Stimulated activated CD4-positive, alpha-beta T cell treated with anti-CD3 and anti-CD28 coated beads, TNF-alpha, amount 100 ng/mL, for 4 hours (primary cell): ENCODE data around the gene FAM117A.
"Not testable (repeated sequence)": the region's sequence is repeated elsewhere in the genome, so short reads cannot be mapped to it uniquely, and the experiment has no call there.

Source experiments
- DNase-seq, 3 experiments: peaks; one replicate each; pipeline ENCODE4 v3.0.0-alpha.2; 2020; ENCODE audit warnings: low read depth in 3 of 3

The FAM117A gene

DNA sequence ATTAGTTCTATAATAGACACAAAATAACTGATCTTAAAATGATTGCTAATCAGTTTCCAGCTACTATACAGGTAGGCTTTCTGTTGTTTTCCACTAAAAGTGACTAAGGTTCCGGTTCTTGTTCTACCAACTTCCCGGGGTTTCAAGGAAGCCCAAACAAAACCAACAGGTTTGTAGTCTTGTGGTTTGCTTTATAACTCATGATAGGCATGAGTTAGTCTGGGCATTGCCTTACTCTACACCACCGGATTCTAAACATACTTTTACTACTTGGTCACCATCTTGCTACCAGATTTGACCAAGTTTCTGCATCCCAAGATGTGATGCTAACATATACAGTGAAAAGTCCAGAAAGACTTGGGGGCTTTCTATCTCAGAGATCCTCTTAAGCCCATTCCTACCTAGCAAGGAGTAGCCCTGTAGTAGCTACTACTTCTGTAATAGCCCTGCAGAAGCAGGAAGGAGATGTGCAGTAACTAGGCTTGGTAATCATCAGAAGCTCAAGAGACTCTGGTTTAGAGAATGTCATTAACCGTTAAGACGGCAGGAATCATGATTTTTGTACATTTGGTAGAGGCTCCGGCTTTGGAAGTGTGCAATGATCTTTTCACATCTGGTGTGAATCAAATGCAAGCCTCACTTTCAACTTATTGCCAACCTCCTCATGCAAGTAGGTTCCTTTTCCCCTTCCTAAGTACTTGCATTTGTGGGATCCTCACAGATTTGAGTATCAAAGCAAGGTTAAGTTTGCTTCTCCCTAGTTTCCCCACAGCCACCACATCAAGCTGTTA lies 1.6 kb downstream of the FAM117A start:
- DNase-seq = no peak

DNA sequence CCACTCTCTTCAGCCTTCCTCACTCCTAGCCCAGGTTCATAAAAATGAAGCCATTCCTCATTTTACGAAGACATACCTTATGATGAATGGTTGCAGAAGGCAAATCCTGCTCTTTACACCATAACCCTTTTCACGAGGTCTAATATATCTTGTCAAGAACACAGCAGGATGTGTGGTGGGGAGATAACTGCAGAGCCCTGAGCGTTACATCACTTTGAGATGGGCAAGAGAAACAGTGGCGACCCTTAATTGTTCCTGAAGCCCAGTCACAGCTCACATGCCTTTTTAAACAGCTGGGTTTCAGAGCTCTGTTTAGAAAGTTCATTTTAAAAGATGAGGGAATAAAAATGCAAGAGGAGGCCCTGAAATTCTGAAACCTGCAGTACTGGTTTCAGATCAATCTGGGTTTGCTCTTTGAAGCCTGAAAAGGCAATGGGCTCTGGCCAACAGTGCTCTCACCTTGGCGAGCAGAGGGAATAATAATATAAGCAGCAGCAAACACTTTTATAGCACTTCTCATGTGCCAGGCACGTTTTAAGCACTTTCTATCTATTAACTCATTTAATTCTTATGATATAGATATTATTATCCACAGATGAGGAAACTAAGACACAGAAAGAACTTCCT lies 2.9 kb downstream of the FAM117A start:
- DNase-seq = no peak

GRCh38 chr17:49760296-49760695 lies 3.6 kb downstream of the FAM117A start:
- DNase-seq = no peak

DNA sequence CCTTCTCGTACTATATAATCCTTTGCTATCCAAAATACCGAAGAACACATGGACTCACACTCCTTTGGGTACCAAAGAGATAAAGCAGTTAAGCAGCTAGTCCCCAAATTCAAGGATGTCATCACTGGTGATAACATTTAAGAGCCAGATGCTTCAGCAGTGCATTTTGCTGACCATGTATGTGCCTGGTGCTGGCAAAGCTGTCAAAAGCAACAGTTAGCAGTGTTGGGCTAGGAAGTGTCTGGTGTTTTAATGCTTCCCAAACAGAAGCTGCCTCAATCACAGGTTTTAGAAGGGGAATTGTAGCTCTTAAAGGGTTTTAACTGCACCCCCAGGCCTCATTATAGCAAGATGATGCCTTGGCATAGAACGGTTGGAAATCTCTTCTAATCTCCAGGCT lies 4.7 kb downstream of the FAM117A start:
- no peak for DNase-seq

DNA sequence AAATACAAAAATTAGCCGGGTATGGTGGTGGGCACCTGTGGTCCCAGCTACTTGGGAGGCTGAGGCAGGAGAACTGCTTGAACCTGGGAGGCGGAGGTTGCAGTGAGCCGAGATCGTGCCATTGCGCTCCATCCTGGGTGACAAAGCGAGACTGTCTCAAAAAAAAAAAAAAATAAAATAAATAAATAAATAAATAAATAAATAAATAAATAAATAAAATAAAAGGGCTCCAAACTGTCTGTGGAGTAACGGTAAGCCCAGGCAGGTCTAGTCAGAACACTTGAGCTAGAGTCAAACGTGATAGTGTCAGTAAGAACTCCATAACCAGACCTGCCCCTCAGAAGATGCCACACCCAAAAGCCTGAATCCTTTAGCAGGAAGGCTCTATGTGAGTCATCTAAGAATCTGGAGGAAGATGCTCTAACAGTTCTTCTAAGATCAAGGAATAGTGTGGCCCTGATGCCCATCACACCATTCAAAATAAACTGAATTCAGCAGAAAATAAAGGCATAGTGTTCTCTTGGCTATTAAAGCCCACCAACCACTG lies 5.4 kb downstream of the FAM117A start:
- not testable (repeated sequence) for DNase-seq

- no peak for DNase-seq
These were observed 6.7 kb downstream of the FAM117A start for GRCh38 chr17:49757151-49757777.

DNA sequence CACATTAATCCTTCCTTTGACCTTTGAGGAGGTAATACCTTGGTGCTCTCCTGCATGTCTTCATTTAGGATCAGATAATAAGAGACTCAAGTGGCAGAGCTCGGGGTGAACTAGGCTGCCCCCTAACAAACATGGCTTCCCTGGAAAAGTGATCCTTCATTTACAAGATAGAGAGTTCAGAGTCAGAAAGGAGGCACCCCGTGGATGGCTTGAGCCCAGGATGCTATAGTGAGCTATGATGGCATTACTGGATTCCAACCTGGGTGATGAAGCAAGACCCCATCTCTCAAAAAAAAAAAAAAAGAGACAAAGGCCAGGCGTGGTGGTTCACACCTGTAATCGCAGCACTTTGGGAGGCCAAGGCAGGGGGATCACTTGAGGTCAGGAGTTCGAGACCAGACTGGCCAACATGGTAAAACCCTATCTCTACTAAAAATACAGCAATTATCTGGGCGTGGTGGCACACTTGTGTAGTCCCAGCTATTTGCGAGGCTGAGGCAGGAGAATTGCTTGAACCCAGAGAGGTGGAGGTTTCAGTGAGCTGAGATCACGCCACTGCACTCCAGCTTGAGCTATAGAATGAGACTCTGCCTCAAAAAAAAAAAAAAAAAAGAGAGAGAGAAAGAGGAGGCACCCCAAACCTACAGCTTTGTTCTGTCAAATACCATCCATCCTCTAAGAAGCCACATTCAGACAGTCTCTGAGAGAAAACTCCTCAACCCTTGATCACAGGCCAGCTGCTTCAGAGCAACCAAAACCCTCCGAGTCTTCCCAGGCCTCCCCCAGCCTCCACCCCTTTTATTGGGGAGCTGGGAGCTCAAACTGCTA lies 7.4 kb downstream of the FAM117A start:
- no peak for DNase-seq

DNA sequence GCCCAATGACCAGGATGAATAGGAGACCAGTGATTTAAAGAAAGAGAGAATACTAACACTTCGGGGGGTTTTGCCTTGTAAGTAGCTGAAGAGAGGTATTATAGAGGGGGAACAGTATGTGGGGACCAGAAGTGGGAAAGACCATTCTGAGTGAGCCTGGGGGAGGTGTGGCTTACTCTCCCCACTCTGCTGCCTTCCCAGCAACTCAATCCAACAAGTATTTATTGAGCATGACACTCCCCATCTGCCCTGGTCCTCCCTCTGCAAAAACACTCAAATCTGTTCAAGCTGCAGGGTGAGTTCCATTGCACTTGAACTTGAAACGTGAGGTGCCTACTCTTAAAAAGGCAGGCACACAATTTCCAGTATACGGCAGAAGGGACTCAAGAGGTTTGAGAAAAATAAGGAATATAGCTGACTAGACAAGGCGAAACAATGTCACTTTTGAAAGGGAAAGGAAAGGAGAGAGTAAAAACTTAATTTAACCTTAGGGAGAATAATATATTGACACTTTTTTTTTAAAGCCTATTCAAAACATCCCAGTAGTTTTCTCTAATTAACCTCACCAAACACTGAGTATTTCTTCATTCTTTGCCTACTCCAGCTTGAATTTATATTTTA lies 8.2 kb downstream of the FAM117A start:
- DNase-seq = no peak

DNA sequence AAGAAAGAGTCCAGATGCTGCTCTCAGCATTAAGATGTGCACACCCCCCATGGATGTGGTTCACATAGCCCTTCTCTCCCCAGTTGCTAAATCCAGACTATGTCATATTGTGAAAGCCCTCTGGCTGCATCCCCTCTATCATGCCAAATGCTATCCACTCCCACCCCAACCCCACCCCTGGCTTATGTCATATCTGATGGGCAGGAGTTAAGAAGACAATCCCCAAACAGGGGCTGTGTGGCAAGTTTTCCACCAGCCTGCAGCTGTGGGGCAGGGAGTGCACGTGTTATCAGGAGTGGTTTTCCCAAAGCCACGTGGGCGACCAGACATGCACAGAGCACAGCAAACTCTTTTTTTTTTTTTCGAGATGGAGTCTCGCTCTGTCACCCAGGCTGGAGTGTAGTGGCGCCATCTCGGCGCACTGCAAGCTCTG lies 10.0 kb downstream of the FAM117A start:
- DNase-seq = no peak

GRCh38 chr17:49752508-49752907 lies 11.4 kb downstream of the FAM117A start:
- DNase-seq = no peak

DNA sequence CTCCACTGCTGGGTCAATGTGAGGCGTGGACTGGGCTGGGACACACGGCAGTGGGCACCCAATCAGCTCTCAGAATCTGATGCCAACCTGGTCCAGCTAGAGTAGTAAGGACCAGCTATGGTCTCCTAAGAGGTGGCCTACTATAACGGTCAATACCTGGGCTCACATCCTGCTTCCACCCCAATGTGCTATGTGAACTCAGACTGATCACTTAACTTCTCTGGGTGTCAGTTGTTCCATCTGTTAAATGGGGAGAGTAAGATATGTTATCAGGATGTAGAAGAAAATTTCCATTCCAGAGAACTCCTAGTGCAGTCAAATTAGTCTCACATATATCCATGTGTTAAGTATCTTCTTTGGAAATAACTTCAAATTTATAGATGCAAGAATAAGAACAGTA lies 14.2 kb downstream of the FAM117A start:
- no peak for DNase-seq

- DNase-seq = peak in 1 of 3 experiments; percentile 15
These were observed 15.1 kb downstream of the FAM117A start for GRCh38 chr17:49748791-49749190.

DNA sequence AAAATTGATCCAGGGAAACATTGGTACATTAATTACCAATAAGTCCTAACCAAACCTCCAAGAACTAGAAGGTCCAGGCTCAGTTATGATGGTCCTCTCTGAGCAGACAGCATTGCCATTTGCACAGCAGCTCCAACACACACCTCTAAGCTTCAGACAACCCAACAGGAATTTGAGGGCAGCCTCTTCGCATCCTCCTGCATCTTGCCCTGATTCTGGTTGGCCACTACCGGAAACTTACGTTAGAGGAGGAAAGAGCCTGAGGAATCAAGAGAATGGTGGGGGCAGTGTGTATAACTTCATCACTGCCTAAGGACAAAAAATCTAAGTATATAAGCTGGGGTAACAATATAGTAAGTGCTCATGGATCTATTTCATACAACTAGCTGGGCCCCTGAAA lies 15.7 kb downstream of the FAM117A start:
- no peak for DNase-seq

GRCh38 chr17:49747632-49748031 lies 16.3 kb downstream of the FAM117A start:
- no peak for DNase-seq

DNA sequence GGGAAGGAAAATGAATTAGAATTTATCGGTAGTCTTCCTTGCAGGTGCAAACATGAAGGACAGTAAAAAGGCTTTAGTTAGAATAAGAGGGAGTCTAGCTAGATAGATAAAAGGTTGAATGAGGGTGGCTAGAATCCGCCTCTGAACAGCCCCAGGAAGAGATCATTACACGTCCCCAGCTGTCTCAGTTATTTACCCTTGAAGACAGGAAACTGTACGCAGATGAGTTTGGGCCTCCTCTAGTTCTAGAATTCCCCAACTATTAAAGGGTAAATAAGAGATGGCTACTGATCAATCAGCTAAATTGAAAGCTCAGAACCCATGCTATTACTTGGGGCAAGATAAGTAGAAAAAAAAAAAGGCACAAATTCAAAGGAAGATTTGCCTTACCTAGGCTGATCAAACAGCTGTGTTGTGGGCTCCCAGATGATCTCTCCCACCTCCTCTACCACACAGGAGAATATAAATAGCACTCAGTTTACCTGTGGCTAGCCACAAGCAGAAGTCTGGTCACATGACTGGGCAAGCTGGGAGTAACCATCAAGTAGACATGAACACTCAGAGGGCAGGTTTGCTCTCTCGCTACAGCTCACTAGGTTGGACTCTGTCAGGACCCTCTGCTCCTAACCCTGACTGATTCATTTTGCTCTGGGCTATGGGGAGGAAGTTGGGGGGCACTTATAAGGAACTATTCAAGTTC lies 17.0 kb downstream of the FAM117A start:
- no peak for DNase-seq

- DNase-seq = no peak
These were observed 18.5 kb downstream of the FAM117A start for GRCh38 chr17:49745175-49746139.

DNA sequence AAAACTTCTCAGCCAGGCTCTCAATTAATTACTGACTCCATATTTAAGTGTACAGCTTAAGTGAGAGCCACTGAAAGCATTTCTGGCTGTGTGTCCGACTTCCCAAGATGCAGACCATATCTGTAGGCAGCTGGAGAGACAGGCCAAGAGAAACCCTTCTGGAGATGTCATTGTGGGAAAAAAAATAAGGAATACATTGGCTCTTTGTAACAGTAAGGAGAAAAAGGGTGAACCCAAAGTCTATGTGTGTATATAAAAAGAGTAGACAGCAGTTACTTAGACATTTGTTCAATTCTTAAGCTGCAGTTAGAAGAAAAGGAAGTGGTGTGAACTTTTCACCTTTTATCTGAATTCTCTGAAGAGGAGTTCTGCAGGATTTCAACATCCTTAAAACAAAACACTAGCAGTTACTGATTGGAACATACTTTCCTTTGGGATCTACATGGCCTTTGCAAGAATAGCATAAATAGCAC lies 21.7 kb downstream of the FAM117A start:
- no peak for DNase-seq

DNA sequence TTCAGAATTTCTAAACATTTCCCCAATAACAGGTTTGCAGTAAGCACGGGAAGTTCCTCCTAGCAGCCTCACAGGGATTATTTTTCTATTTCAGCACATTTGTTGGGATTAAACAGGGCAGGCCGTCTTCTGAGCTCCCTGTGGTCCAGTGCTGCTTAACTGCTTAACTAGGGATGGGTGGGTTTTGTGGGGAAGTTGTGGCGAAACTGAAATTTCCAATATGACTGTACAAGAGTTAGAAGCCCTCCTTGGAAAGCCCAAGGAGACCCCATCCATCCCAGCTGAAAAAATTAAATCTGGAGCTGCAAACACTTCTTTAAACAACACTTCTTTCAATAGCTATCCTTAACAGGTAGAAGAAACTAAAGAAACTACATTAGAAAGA lies 22.2 kb downstream of the FAM117A start:
- DNase-seq = no peak

DNA sequence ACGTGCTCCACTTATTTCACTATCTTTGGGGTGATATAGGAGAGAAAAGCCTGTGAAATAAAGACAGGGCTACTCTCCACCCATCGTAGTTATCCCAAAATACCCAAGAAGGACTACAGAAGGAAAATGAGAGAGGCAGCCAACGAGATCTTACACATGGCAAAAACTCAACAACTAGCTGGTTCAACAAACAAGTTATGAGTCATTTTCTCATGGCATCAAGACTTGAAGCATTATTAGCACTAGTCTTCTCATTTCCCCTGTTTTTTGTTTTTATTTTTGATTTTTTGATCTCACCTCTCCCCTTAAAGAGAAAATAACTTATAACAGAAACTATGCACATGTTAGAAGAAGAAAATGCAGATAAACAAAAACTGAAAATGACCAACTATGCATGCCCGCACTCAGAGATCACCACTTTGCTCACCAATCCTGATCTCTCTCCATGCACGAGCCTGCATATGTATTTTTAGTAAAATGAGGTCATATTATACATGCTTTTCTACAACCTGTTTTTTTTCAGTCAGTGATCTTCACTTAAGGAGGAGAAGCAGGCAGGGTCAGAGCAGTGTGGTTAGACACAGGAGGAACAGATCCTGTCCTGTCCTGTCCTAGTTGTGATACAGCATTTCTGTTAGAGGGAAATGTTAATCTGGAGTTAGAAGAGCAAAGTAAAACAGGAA lies 22.8 kb downstream of the FAM117A start:
- no peak for DNase-seq
